ENCODE results near the gene CTCFL.
"Not testable (repeated sequence)": the region's sequence is repeated elsewhere in the genome, so short reads cannot be mapped to it uniquely, and the experiment has no call there.

CTCFL gene

DNA sequence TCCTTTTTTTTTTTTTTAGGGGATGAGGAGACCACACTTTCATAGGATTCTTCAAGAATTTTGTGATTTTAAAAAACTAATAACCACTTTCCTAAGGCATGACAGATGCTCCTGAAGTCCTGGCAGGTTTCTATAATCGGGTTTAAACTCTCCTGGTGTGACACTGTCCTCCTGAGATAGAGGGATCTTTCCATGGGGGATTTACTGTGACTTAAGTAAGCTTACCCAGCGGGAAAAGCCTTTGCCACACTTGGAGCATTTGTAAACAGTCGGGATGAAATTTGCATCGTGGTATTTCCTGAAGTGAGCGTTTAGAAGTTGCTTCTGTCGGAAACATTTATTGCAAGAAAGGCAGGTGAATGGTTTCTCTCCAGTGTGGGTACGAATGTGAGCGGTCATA lies 16.6 kb downstream of the CTCFL start:
- no peak for DNase-seq (ENCODE audit: low read depth, low spot score)

DNA sequence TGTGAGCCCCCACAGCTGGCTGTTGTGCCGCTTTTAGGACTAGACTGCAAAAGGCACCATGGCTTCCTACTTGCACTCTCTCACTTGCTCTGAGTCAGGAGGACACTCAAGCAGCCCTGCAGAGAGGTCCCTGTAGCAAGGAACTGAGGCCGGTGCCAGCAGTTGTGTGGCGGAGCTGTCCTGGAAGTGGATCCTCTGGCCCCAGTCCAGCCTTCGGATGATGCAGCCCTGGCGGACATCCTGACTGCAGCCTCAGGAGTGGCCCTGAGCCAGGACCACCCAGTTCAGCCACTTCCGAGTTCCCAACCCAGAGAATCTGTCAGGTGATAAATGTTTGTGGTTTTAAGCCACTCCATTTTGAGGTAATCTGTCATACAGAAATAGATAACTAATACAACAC lies 17.5 kb downstream of the CTCFL start:
- no peak for DNase-seq (ENCODE audit: low read depth, low spot score)

DNA sequence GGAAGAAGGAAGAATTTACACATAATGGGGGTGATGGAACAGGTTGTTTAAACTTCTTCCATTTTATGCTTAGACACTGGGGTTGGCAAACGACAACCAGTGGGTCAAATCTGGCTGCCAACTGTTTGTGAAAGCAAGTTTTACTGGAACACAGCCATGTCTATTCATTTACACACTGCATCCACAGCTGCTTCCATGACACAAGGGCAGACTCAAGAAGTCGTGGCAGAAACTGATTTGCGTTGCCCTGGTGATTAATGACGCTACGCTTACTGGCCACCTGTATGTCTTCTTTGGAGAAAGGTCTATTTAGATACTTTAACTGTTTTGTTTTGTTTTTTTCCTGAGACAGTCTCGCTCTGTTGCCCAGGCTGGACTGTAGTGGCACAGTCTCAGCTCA lies 19.0 kb downstream of the CTCFL start:
- no peak for DNase-seq (ENCODE audit: low read depth, low spot score)

DNA sequence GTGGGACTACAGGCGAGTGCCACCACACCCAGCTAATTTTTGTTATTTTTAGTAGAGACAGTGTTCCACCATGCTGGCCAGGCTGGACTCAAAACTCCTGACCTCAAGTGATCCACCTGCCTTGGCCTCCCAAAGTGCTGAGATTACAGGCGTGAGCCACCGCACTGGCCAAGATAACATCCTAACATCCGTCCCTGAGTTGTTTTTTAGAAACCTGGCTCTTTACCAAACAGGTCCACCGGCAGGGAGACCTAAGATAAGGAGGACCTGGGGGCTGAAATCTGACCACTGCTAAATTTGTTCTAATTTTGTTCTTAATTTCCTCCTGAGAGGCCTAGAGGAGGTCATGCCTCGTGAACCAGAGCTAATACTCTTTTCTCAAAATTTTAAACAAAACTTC lies 20.5 kb downstream of the CTCFL start:
- DNase-seq (ENCODE audit: low read depth, low spot score): no peak

DNA sequence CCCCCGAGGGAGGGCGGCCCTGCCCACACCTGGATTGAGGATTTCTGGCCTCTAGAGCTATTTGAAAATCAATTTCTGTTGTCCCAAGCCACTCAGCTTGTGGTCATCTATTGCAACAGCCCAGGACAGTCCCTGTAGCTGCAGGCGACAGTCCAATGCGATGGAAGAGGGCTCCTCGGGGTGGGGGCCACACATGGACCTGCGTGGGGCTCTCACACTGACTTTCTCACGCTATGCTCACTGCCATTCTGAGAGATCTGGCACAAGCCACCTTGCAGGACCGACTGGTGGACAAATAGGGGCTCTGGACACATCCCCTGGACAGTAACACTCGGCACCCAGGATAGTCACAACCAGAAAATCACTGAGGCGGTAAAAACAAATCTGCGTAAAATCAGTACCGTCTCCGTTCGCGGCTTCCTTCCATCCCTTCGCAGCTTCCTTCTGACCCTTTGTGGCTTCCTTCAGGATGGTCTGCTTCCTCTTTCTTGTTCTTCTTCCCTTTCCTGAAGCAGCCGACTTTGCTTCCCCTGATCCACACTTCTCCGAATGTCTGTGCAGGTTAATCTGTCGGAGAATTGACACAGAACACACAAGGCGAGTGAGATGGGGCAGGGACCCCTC lies 21.8 kb downstream of the CTCFL start:
- no peak for DNase-seq (ENCODE audit: low read depth, low spot score)

DNA sequence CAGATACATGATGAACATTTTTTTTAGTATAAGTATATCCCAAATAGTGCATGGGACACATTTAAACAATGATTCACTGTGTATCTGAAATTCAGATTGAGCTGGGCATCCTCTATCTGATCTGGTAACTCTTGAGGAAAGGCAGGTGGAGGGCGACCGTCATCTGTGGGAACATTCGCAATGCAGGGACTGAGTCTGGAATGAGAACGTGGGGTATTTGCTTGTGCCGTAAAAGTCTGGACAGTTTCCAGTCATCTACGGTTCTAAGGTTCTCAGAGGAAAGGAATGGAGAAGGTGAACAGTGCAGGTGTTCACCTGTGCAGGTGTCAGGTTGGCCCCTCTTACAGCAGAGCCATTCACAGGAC lies 22.6 kb downstream of the CTCFL start:
- no peak for DNase-seq (ENCODE audit: low read depth, low spot score)

DNA sequence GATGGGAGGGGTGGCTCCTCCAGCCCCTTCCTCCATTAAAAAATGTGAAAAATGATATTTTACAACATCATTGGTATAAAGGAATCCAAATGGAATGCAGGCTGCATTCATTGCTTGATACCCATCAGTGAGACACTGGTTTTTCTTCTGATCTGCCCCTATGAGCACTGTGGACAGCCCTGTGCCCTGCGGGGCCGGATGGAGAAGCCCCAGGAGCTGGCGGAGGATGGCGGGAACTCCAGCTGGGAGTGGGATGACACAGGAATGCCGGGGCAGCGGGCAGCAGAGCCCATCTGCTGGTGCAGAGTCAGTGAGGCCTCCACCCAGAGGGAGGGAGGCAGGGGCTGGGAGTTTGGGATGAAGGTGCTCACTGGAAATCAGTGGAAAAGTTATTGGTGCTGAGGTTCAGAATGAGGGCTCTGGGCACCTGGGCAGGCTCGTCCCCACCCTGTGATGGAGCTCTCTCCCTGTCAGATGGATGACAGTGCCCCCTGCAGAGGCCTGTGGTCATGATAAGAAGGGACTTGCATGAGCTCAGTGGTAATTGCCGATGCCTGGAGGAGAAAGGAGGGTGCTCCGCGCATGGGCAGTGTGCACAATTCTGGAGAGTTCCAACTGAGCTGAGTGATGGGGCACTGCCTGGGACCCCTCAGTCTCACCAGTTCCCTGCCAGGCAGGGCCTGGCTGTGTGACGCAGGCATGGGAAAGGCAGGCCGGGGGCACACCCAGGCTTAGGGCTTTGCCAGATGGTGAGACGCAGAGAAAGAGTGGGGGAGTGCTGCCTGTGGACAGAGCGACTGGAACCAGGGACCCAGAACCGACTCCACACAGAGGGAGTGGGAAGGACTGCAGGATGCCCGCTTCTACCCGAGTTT lies 23.2 kb downstream of the CTCFL start:
- DNase-seq (ENCODE audit: low read depth, low spot score): no peak

DNA sequence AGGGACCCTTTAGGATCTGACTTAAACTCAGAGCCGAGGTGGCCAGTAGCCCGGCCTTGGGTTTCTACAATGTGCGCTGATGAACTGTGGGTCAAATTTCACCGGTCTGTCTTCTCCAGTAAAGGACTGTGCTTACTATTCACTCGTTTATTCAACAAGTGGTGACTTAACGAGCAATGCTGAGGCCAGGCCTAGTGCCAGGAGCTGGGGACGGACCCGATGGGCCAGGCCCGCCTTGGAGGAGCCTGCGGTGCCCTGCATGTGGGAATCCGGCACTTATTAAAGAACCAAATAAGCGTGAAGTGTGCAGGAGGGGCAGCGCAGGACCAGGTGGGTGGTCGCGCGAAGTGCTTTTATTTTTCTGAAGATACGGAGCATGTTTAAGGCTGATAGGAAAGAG lies 24.0 kb downstream of the CTCFL start:
- DNase-seq (ENCODE audit: low read depth, low spot score): no peak

DNA sequence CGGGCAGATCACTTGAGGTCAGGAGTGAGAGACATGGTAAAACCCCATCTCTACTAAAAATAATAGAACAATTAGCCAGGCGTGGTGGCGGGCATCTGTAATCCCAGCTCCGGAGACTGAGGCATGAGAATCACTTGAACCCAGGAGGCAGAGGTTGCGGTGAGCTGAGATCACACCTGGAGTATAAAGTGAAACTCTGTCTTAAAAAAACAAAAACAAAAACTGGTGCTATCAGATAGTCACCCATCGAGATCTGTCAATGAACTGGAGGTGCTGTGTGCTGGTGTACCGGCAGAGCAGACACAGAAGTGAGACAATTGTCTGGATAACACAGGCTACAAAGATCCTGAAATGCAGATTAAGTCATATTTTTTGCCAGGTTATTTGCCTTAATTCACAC lies 24.7 kb downstream of the CTCFL start:
- no peak for DNase-seq (ENCODE audit: low read depth, low spot score)

DNA sequence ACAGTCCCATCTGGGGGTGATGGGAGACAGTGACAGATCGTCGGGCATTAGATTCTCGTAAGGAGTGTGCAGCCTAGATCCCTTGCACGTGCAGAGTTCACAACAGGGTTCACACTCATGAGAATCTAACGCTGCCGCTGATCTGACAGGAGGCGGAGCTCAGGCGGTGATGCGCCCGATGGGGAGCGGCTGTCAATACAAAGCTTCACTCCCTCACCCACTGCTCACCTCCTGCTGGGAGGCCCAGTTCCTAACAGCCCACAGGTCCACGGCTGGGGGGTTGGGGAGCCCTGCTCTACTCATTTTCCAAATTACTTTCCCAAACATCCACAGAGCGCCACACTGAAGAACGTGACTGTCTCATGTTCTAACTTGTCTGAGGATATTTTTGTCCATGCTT lies 25.3 kb downstream of the CTCFL start:
- no peak for DNase-seq (ENCODE audit: low read depth, low spot score)

DNA sequence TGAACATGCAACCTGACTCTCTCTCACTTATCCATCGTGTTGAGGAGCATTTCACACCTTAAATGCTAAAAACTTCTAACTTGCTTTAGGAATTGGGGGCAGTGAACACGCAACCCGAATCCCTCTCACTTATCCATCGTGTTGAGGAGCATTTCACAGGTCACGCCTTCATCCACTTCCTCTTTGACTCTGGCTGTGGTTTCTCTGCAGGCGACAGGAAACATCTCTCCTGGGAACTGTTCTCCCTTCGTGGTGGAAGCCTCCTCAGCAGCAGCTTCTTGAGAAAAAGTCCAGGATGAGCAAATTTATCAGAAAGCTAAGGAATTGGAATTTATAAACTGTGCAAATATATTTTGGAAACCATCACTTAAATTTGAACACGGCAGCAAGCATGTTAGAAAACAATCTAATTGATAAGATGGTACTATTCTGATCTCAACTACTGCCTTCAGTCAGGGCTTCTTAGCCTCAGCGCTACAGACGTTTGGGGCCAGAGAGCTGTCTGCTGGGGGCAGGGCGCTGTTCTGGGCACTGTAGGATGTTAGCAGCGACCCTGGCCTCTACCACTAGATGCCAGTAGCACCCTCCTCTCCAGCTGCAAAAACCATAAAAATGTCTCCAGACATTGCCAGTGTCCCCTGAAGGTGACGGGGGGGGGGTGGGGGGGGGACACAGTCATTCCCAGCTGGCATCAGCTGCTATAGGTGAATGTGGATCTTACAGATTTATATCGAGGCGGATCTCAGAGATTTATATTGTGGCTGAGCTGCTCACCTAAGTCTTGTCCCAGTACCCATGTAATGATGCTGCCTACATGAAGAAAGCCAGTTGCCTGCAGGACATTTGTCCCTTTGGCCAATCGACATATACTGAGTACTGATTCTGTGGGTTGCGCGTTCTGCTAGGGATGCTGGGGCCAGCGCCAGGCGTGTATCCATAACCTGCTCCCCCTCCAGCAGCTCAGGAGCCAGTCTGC lies 26.2 kb downstream of the CTCFL start:
- no peak for DNase-seq (ENCODE audit: low read depth, low spot score)

DNA sequence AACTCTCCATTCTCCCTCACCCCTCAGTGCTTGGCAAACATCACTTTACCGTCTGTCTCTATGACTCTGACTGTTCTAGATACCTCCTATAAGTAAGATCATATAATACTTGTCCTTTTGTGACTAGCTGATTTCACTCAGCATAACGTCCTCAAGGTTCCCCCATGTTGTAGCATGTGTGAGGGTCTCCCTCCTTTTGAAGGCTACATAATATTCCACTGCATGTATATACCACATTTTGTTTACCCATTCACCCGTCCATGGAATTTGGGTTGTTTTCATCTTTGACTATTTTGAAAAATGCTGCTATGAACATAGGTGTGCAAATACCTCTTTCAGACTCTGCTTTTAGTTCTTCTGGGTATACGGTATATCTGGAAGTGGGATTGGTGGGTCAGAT lies 28.3 kb downstream of the CTCFL start:
- DNase-seq (ENCODE audit: low read depth, low spot score): no peak

DNA sequence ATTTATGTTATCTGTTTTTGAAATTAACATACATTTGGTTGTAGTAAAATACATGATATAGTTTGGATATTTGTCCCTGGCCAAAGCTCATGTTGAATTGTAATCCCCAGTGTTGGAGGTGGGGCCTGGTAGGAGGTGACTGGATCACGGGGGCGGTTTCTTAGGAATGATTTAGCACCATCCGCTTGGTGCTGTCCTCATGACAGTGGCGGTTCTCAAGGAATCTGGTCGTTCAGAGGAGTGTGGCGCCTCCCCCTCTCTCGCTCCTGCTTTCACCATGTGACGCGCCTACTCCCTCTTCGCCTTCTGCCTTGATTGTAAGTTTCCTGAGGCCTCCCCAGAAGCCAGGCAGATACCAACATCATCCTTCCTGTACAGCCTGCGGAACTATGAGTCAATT lies 29.0 kb downstream of the CTCFL start:
- no peak for DNase-seq (ENCODE audit: low read depth, low spot score)

DNA sequence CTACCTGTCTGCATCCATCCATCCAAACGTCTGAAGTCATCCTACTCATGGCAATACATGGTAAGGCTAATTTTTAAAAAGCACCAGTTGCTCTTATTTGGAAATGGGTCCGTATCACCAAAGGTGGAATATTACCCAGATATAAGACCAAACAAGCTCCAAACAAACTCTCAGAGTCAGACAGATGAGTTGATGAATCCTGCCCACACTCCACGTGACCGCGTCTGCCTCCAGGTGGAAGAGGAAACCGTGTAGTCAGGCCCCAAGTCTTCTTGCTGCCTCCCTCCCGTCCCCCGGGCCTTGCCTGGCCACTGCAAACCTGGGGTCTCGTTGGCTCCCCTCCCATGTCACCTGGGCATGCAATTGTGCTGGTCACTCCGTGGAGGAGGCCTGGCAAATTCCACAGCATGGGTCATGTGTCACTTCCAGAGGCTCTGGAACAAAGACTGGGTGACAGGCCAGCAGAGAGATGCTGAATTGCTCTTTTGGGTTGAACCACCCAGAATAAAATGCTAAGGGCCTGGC lies 31.8 kb downstream of the CTCFL start:
- DNase-seq (ENCODE audit: low read depth, low spot score): no peak

DNA sequence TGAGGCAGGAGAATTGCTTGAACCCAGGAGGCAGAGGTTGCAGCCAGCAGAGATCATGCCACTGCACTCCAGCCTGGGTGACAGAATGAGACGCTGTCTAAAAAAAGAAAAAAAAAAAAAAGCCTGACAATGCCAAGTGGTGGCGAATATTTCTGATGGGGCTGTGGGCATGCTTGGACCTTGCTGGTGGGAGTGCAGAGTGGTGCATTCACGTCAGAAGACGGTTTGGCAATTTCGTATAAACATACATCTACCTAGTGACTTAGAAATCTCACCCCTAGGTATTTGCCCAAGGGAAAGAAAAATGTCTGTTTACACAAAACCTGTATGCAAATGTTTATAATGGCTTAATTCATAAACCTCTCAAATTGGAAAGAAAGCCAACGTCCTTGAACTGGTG lies 33.6 kb downstream of the CTCFL start:
- no peak for DNase-seq (ENCODE audit: low read depth, low spot score)

DNA sequence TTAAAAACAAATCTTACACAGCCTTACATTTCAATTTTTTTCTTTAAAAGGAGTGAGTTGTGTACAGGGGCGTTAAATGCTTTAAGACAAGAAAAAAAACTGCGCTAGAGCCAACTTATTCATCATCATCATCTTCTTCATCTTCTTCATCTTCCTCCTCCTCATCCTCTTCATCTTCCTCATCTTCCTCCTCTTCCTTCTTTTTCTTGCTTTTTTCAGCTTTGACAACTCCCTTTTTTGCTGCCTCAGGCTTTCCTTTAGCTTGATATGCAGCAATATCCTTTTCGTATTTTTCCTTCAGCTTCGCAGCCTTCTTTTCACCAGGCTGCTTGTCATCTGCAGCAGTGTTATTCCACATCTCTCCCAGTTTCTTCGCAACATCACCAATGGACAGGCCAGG lies 36.7 kb downstream of the CTCFL start:
- not testable (repeated sequence) for DNase-seq (ENCODE audit: low read depth, low spot score)

DNA sequence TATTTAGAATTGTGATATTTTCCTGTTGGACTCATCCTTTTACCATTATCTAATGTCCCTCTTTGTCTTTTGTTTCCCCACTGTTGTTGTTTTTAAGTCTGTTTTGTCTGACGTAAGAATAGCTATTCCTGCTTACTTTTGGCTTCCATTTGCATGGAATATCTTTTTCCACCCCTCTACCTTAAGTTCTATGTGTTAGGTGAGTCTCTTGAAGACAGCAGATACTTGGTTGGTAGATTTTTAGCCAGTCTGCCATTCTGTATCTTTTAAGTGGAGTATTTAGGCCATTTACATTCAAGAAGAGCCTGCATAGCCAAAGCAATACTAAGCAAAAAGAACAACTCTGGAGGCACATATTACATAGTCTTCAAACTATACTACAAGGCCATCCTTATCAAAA lies 39.2 kb downstream of the CTCFL start:
- DNase-seq (ENCODE audit: low read depth, low spot score): no peak

DNA sequence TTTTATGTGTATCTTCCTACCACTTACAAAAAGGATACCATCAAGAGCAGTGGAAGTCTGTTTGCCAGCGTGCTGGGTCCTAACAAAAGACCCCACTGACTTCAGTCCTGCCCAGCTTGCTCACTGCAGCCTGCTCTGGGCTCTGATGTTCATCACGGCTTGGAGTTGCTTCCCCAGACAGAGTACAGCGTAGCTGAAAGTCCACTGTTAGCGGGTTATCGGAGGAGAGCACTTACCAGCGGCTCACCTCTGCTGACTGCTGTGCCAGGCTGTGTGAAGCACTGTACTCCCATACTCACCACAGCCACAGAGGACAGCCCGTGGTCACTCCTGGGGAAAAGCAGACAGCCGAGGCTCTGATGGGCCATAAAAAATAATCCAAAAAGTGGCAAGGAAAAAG lies 40.2 kb downstream of the CTCFL start:
- DNase-seq (ENCODE audit: low read depth, low spot score): no peak

DNA sequence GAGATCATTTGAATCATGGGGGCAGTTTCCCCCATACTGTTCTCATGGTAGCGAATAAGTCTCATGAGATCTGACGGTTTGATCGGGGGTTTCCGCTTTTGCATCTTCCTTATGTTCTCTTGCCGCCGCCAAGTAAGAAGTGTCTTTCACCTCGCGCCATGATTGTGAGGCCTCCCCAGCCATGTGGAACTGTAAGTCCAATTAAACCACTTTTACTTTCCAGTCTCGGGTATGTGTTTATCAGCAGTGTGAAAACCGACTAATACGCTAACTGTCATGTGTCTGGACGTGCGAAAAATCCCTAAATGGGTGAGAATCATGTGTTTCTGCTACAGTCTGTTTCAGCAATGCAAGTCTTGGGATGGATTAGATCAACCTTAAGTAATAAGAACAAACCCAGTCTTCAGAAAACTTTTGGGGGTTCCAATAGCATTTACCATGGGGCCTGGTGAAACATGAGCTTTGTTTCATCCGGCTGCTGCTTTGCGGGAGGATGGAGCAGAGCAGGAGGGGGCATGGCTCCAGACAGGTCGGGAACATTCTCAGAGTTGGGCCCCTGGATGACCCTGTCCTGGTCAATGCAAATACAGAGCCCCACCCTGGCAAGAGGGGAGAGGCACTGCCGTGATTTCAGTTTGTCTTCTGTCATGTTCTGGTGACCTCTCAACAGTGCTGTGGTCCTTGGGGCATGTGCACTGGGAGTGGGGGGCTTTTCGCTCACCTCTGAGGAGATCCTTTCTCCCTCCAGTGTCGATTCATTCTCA lies 41.5 kb downstream of the CTCFL start:
- no peak for DNase-seq (ENCODE audit: low read depth, low spot score)

DNA sequence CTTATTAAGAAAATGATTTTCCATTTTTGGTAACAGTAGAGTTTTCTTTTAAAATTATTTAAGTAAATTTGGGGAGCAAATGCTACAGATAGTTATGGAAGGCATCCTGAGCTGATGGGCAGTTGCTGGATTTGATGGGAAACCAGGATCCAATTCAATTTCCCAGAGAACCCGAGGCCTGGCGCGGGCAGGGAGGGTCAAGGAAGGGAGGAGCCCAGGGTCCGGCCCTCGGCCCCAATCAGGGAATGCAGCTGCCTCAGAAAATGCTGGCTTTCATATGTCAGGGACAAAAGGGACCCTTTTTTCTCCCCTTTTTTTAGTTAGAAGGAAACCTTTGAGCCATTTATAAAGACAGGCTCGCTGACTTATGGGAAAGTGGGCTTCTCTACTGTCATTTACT lies 42.1 kb downstream of the CTCFL start:
- no peak for DNase-seq (ENCODE audit: low read depth, low spot score)

DNA sequence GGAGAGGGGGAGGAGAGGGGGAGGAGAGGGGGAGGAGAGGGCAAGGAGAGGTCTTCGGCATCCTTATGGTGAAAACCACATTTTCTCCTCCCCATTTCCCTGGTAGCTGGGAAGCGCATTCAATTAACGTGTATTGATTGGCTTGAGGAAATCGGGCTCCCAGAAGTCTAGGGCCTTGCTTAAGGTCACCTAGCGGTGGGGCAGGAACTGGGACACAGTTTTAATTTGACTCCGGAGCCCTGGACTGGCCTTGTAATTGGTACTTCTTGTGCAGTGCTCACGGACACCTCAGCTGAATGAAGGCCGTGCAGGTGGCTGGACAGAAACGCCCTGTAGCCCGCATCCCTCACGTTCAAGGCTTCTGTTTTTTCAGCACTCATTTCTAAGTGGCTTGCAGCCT lies 42.8 kb downstream of the CTCFL start:
- DNase-seq (ENCODE audit: low read depth, low spot score): no peak
